HepG2 (cell line): ENCODE results near the gene SLC25A11. TPM values are rescaled to one million over a fixed set of nuclear protein-coding genes. Genes with fewer than 3 reads are reported as not detected.
A peak's percentile ranks its signal among the peaks of the same experiment; 100 is the strongest.

ENCODE experiments used
- ARHGAP35 ChIP-seq: sonication (generic); formaldehyde crosslinking; IDR thresholded peaks from 2 replicates; pipeline ENCODE4 v1.9.0; 2022; ENCODE audit warnings: mild to moderate bottlenecking, inconsistent platforms, moderate library complexity, missing genetic modification reagents, borderline replicate concordance
- HES4 ChIP-seq: sonication (generic); formaldehyde crosslinking; IDR thresholded peaks from 2 replicates; pipeline ENCODE4 v1.9.0; 2021; ENCODE audit warnings: mild to moderate bottlenecking, missing genetic modification reagents, borderline replicate concordance
- KMT2A ChIP-seq: sonication (generic); formaldehyde crosslinking; IDR thresholded peaks from 2 replicates; pipeline ENCODE4 v1.4.0; 2020; ENCODE audit warnings: missing genetic modification reagents
- KMT2B ChIP-seq: IDR thresholded peaks from 2 replicates; pipeline ENCODE4 v1.6.1; 2016; ENCODE audit warnings: missing genetic modification reagents, missing compliant biosample characterization
- MED13 ChIP-seq: sonication (generic); formaldehyde crosslinking; IDR thresholded peaks from 2 replicates; pipeline ENCODE4 v1.5.0; 2020; ENCODE audit warnings: missing genetic modification reagents
- MIER3 ChIP-seq: IDR thresholded peaks from 2 replicates; pipeline ENCODE4 v1.6.1; 2016; ENCODE audit warnings: missing compliant biosample characterization, borderline replicate concordance
- REL ChIP-seq: sonication (generic); formaldehyde crosslinking; conservative IDR thresholded peaks from 2 replicates; pipeline ENCODE4 v1.8.0; 2022; ENCODE audit warnings: mild to moderate bottlenecking, missing genetic modification reagents, moderate library complexity
- TBL1XR1 ChIP-seq: fragments of 150-350 bp; IDR thresholded peaks from 2 replicates; pipeline ENCODE4 v1.6.1; 2014; ENCODE audit warnings: borderline replicate concordance, low read length; ENCODE audit not compliant: partially characterized antibody
- TEAD2 ChIP-seq: sonication (generic); formaldehyde crosslinking; IDR thresholded peaks from 2 replicates; pipeline ENCODE4 v1.9.0; 2021; ENCODE audit warnings: missing genetic modification reagents
- TOPORS ChIP-seq: sonication (generic); formaldehyde crosslinking; IDR thresholded peaks from 2 replicates; pipeline ENCODE4 v1.8.0; 2023; ENCODE audit warnings: mild to moderate bottlenecking, missing genetic modification reagents
- ZNF180 ChIP-seq: sonication (generic); formaldehyde crosslinking; IDR thresholded peaks from 2 replicates; pipeline ENCODE4 v1.4.0; 2020; ENCODE audit warnings: low read depth, missing genetic modification reagents, borderline replicate concordance
- ZNF296 ChIP-seq: sonication (generic); formaldehyde crosslinking; conservative IDR thresholded peaks from 2 replicates; pipeline ENCODE4 v1.5.0; 2020; ENCODE audit warnings: mild to moderate bottlenecking, missing genetic modification reagents
- ZNF333 ChIP-seq: sonication (generic); formaldehyde crosslinking; IDR thresholded peaks from 2 replicates; pipeline ENCODE4 v1.4.0; 2020; ENCODE audit warnings: mild to moderate bottlenecking, missing genetic modification reagents, borderline replicate concordance
- ZNF549 ChIP-seq: sonication (generic); formaldehyde crosslinking; IDR thresholded peaks from 2 replicates; pipeline ENCODE4 v1.5.0; 2020; ENCODE audit warnings: missing genetic modification reagents
- ZNF761 ChIP-seq: sonication (generic); formaldehyde crosslinking; conservative IDR thresholded peaks from 2 replicates; pipeline ENCODE4 v1.4.0; 2020; ENCODE audit warnings: mild to moderate bottlenecking, missing genetic modification reagents
- ZNF850 ChIP-seq: sonication (generic); formaldehyde crosslinking; conservative IDR thresholded peaks from 2 replicates; pipeline ENCODE4 v1.9.0; 2021; ENCODE audit warnings: mild to moderate bottlenecking, missing genetic modification reagents
- polyA plus RNA-seq, 8 experiments: library from polyadenylated mRNA; depleted of rRNA in 3 of 8; stranded (reverse) in 7 of 8; unstranded in 1 of 8; fragments of >200 nt; fragmentation: Illumina TruSeq in 4 of 8; extraction: Trizol in 4 of 8; gene quantifications; 2 replicates each; pipeline versions ENCODE4 v1.2.1 to v1.2.3, GENCODE V29; 2011 to 2016; ENCODE audit warnings: low read depth in 4 of 8, missing spikeins in 1 of 8, mixed read lengths in 1 of 8; ENCODE audit not compliant: insufficient read depth in 1 of 8
- total RNA-seq, 5 experiments: library from RNA; depleted of rRNA; stranded (reverse); fragments of >200 nt; fragmentation: Illumina TruSeq; extraction: Trizol; gene quantifications; 2 replicates each; pipeline ENCODE4 v1.2.3, GENCODE V29; 2016; ENCODE audit warnings: low read depth in 1 of 5
- TF ChIP-seq, protein P1 (sequence below): sonication (generic); formaldehyde crosslinking; IDR thresholded peaks from 2 replicates; pipeline ENCODE4 v1.4.0; 2020; ENCODE audit warnings: missing genetic modification reagents, borderline replicate concordance
- TF ChIP-seq, protein P2 (sequence below): IDR thresholded peaks from 2 replicates; pipeline ENCODE4 v1.4.0; 2020; ENCODE audit warnings: mild to moderate bottlenecking, missing genetic modification reagents
- TF ChIP-seq, protein P3 (sequence below): sonication (generic); formaldehyde crosslinking; IDR thresholded peaks from 2 replicates; pipeline ENCODE4 v1.5.0; 2020; ENCODE audit warnings: mild to moderate bottlenecking, missing genetic modification reagents
- TF ChIP-seq, protein P4 (sequence below): sonication (generic); formaldehyde crosslinking; IDR thresholded peaks from 2 replicates; pipeline ENCODE4 v1.4.0; 2020; ENCODE audit warnings: mild to moderate bottlenecking, missing genetic modification reagents
- TF ChIP-seq, protein P5 (sequence below): sonication (generic); formaldehyde crosslinking; IDR thresholded peaks from 2 replicates; pipeline ENCODE4 v1.9.0; 2021; ENCODE audit warnings: missing genetic modification reagents, borderline replicate concordance

Gene SLC25A11
- total and polyA plus RNA-seq, 2 of the 13 experiments (the other 11 are each of a cell fraction or from before 2014, with no cell fraction given): 35.4 to 47.2 TPM

DNA sequence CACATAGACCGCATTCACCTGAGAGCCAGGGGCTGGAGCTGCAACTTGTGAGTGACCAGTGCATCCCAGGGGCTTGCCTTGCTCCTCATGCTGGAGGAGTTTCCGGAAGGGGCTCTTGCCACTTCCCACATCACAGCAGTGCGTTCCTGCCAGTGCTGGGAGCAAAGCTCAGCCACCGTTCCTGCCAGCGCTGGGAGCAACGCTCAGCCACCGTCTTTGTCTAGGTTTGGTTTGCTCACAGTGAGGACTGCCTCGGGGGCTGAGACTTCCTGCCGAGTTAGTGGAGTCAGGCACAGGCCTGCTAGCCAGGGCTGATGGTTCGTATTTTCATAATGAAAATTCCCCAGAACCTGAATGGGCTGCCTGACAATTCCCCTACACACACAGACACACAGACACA is 31.5 kb downstream of the SLC25A11 start (continued):
- TF ChIP-seq TBL1XR1: no peak
- no peak for TF ChIP-seq HES4 (CRISPR knock-in tag)
- no peak for TF ChIP-seq TOPORS (CRISPR knock-in tag)
- TF ChIP-seq, protein P1, sequence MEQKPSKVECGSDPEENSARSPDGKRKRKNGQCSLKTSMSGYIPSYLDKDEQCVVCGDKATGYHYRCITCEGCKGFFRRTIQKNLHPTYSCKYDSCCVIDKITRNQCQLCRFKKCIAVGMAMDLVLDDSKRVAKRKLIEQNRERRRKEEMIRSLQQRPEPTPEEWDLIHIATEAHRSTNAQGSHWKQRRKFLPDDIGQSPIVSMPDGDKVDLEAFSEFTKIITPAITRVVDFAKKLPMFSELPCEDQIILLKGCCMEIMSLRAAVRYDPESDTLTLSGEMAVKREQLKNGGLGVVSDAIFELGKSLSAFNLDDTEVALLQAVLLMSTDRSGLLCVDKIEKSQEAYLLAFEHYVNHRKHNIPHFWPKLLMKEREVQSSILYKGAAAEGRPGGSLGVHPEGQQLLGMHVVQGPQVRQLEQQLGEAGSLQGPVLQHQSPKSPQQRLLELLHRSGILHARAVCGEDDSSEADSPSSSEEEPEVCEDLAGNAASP: no peak
- no peak for TF ChIP-seq ZNF850 (CRISPR knock-in tag)
- TF ChIP-seq ZNF549 (CRISPR knock-in tag): no peak
- TF ChIP-seq, protein P2, sequence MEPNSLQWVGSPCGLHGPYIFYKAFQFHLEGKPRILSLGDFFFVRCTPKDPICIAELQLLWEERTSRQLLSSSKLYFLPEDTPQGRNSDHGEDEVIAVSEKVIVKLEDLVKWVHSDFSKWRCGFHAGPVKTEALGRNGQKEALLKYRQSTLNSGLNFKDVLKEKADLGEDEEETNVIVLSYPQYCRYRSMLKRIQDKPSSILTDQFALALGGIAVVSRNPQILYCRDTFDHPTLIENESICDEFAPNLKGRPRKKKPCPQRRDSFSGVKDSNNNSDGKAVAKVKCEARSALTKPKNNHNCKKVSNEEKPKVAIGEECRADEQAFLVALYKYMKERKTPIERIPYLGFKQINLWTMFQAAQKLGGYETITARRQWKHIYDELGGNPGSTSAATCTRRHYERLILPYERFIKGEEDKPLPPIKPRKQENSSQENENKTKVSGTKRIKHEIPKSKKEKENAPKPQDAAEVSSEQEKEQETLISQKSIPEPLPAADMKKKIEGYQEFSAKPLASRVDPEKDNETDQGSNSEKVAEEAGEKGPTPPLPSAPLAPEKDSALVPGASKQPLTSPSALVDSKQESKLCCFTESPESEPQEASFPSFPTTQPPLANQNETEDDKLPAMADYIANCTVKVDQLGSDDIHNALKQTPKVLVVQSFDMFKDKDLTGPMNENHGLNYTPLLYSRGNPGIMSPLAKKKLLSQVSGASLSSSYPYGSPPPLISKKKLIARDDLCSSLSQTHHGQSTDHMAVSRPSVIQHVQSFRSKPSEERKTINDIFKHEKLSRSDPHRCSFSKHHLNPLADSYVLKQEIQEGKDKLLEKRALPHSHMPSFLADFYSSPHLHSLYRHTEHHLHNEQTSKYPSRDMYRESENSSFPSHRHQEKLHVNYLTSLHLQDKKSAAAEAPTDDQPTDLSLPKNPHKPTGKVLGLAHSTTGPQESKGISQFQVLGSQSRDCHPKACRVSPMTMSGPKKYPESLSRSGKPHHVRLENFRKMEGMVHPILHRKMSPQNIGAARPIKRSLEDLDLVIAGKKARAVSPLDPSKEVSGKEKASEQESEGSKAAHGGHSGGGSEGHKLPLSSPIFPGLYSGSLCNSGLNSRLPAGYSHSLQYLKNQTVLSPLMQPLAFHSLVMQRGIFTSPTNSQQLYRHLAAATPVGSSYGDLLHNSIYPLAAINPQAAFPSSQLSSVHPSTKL (CRISPR knock-in tag): peak; percentile 53; the same call in 1 of the 2 replicates
- no peak for TF ChIP-seq ZNF180 (CRISPR knock-in tag)
- no peak for TF ChIP-seq REL (CRISPR knock-in tag)
- TF ChIP-seq, protein P3, sequence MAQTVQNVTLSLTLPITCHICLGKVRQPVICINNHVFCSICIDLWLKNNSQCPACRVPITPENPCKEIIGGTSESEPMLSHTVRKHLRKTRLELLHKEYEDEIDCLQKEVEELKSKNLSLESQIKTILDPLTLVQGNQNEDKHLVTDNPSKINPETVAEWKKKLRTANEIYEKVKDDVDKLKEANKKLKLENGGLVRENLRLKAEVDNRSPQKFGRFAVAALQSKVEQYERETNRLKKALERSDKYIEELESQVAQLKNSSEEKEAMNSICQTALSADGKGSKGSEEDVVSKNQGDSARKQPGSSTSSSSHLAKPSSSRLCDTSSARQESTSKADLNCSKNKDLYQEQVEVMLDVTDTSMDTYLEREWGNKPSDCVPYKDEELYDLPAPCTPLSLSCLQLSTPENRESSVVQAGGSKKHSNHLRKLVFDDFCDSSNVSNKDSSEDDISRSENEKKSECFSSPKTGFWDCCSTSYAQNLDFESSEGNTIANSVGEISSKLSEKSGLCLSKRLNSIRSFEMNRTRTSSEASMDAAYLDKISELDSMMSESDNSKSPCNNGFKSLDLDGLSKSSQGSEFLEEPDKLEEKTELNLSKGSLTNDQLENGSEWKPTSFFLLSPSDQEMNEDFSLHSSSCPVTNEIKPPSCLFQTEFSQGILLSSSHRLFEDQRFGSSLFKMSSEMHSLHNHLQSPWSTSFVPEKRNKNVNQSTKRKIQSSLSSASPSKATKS (CRISPR knock-in tag): no peak
- TF ChIP-seq MED13 (CRISPR knock-in tag): no peak
- TF ChIP-seq TEAD2: no peak
- TF ChIP-seq ARHGAP35 (CRISPR knock-in tag): no peak
- TF ChIP-seq, protein P4, sequence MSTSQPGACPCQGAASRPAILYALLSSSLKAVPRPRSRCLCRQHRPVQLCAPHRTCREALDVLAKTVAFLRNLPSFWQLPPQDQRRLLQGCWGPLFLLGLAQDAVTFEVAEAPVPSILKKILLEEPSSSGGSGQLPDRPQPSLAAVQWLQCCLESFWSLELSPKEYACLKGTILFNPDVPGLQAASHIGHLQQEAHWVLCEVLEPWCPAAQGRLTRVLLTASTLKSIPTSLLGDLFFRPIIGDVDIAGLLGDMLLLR (CRISPR knock-in tag): no peak
- TF ChIP-seq MIER3 (CRISPR knock-in tag): no peak
- TF ChIP-seq KMT2B (CRISPR knock-in tag): peak; percentile 39; the same call in 1 of the 2 replicates
- TF ChIP-seq ZNF296 (CRISPR knock-in tag): no peak
- TF ChIP-seq ZNF333 (CRISPR knock-in tag): no peak
- no peak for TF ChIP-seq ZNF761 (CRISPR knock-in tag)
- no peak for TF ChIP-seq KMT2A (CRISPR knock-in tag)
- TF ChIP-seq, protein P5, sequence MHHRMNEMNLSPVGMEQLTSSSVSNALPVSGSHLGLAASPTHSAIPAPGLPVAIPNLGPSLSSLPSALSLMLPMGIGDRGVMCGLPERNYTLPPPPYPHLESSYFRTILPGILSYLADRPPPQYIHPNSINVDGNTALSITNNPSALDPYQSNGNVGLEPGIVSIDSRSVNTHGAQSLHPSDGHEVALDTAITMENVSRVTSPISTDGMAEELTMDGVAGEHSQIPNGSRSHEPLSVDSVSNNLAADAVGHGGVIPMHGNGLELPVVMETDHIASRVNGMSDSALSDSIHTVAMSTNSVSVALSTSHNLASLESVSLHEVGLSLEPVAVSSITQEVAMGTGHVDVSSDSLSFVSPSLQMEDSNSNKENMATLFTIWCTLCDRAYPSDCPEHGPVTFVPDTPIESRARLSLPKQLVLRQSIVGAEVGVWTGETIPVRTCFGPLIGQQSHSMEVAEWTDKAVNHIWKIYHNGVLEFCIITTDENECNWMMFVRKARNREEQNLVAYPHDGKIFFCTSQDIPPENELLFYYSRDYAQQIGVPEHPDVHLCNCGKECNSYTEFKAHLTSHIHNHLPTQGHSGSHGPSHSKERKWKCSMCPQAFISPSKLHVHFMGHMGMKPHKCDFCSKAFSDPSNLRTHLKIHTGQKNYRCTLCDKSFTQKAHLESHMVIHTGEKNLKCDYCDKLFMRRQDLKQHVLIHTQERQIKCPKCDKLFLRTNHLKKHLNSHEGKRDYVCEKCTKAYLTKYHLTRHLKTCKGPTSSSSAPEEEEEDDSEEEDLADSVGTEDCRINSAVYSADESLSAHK (CRISPR knock-in tag): no peak
